ENCODE results near the gene PARP4.

Gene PARP4

DNA sequence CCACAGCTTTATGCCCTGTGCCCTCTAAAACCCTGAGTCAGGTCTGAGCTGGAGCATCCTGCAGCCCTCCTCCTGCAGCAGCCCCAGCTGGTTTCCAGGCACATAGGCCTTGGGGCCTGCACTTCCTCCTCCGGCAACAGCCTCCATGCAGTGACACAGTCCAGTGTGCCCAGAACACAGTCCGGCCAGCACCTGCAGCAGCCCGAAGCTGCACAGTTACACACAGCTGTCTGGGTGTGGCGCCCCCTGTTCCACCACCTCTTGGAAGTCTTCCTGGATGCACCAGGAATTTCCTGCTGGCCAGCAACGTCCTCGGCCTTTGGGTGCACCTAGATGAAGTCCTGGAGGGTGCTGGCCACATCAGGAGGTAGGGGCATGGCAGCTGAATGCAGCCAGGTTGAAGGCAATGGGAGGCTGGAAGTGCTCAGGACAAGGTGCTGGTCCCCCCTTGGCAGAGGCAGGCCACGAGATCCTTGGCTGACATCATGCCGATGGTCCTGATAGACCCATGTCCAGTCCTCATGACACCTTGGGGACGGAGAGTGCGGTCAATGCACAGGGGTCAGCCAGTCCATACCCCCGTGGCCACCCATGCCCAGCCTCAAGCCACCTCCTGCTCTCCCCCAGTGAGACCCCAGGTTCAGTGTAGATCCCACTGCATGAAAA, 27.1 kb upstream of the PARP4 start:
- H4K20me1 ChIP-seq (ENCODE audit: insufficient read depth, low read length): no peaks in the 10 kb centered on the region
- no peak overlapping the region for H2AFZ ChIP-seq (ENCODE audit: low read length)
- no peaks in the 10 kb centered on the region for H3K36me3 ChIP-seq (ENCODE audit: insufficient read depth, low read length)
- no peaks in the 10 kb centered on the region for H3K27me3 ChIP-seq (ENCODE audit: insufficient read depth, low read length)
- H3K9ac ChIP-seq (ENCODE audit: low read length): no peak overlapping the region
- H3K79me2 ChIP-seq (ENCODE audit: insufficient read depth, low read length): no peaks in the 10 kb centered on the region
- H3K9me2 ChIP-seq (ENCODE audit: low read depth, low read length): no peaks in the 10 kb centered on the region
- no peak overlapping the region for H3K27ac ChIP-seq (ENCODE audit: low read depth, low read length, poor library complexity, severe bottlenecking)
- no peak overlapping the region for H3K4me2 ChIP-seq (ENCODE audit: low read length)
- no peak overlapping the region for H3K4me3 ChIP-seq (ENCODE audit: low read depth, low read length, poor library complexity, severe bottlenecking)
- no peaks in the 10 kb centered on the region for H3F3A ChIP-seq (ENCODE audit: insufficient read depth, low read length)
- TF ChIP-seq, protein P1, sequence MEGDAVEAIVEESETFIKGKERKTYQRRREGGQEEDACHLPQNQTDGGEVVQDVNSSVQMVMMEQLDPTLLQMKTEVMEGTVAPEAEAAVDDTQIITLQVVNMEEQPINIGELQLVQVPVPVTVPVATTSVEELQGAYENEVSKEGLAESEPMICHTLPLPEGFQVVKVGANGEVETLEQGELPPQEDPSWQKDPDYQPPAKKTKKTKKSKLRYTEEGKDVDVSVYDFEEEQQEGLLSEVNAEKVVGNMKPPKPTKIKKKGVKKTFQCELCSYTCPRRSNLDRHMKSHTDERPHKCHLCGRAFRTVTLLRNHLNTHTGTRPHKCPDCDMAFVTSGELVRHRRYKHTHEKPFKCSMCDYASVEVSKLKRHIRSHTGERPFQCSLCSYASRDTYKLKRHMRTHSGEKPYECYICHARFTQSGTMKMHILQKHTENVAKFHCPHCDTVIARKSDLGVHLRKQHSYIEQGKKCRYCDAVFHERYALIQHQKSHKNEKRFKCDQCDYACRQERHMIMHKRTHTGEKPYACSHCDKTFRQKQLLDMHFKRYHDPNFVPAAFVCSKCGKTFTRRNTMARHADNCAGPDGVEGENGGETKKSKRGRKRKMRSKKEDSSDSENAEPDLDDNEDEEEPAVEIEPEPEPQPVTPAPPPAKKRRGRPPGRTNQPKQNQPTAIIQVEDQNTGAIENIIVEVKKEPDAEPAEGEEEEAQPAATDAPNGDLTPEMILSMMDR (IDR thresholded peaks at IDR 0.05; ENCODE audit: low read length): no peak
- no peak for TF ChIP-seq EZH2 (IDR thresholded peaks at IDR 0.05; ENCODE audit: borderline replicate concordance, low read length)
- no peaks in the 10 kb centered on the region for H3K9me3 ChIP-seq (ENCODE audit: low read length)
- no peaks in the 10 kb centered on the region for H3K4me1 ChIP-seq (ENCODE audit: insufficient read depth, low read length, severe bottlenecking)

DNA sequence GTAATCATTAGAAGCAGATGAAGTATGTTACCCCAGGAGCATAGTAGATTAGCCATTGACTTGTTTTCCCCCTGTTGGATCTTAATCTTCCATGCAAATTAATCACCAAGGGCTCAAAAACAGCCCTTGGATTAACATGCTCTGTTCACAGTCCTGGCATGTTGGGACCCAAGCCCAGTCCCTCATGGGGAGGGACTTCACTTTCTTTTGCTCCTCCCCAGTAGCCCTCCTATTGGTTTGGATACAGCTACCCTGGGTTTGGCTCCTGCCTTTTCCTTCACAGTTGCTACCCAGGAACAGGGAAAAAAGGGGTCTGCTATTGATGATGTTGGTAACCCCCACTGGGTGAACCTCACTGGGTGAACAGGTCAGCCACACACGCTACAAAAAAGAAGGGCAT, 16.9 kb upstream of the PARP4 start:
- no peaks in the 10 kb centered on the region for H3K36me3 ChIP-seq (ENCODE audit: insufficient read depth, low read length)
- H4K20me1 ChIP-seq (ENCODE audit: insufficient read depth, low read length): no peaks in the 10 kb centered on the region
- H3K79me2 ChIP-seq (ENCODE audit: insufficient read depth, low read length): no peaks in the 10 kb centered on the region
- no peak overlapping the region for H2AFZ ChIP-seq (ENCODE audit: low read length)
- H3K27ac ChIP-seq (ENCODE audit: low read depth, low read length, poor library complexity, severe bottlenecking): no peak overlapping the region
- H3K4me3 ChIP-seq (ENCODE audit: low read depth, low read length, poor library complexity, severe bottlenecking): no peak overlapping the region
- no peaks in the 10 kb centered on the region for H3K9me2 ChIP-seq (ENCODE audit: low read depth, low read length)
- H3K9ac ChIP-seq (ENCODE audit: low read length): no peak overlapping the region
- H3K9me3 ChIP-seq (ENCODE audit: low read length): no peaks in the 10 kb centered on the region
- TF ChIP-seq, protein P1 (IDR thresholded peaks at IDR 0.05; ENCODE audit: low read length): no peak
- no peak for TF ChIP-seq EZH2 (IDR thresholded peaks at IDR 0.05; ENCODE audit: borderline replicate concordance, low read length)
- 0 out of 2 replicates have a peak, but pooled peaks cover under 1% of the 10 kb centered on the region for H3F3A ChIP-seq (ENCODE audit: insufficient read depth, low read length)
- H3K4me1 ChIP-seq (ENCODE audit: insufficient read depth, low read length, severe bottlenecking): no peaks in the 10 kb centered on the region
- no peaks in the 10 kb centered on the region for H3K27me3 ChIP-seq (ENCODE audit: insufficient read depth, low read length)
- no peak overlapping the region for H3K4me2 ChIP-seq (ENCODE audit: low read length)

DNA sequence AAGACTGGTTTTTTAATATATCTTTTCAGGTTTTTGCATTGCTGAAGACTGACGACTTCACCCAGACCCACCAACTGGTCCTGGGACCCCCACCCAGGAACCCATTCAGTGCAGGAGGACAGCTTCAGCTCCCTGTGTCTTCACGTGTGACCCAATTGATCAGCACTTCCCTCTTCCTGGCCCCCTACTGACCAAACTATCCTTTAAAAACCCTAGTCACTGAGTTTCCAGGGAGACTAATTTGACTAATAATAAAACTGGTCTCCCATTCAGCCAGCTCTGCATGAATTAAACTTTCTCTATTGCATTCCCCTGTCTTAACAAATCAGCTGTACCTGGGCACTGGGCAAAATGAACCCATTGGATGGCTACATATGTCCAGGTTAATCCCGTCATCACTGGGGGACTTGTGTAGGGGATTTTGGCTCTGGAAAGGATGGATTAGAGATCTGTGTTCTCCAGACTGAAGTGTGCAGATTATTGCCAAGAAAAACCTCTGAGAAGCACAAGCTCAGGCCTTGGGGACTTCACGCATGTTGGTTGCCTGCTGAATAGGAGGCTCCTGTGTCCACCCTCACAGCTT, 16.3 kb upstream of the PARP4 start:
- Histone ChIP-seq H3K27ac (ENCODE audit: low read depth, low read length, poor library complexity, severe bottlenecking) (no peak overlapping the region), H3K4me3 (ENCODE audit: low read depth, low read length, poor library complexity, severe bottlenecking) (no peak overlapping the region), H2AFZ (ENCODE audit: low read length) (no peak overlapping the region), H3K36me3 (ENCODE audit: insufficient read depth, low read length) (no peaks in the 10 kb centered on the region), H3K27me3 (ENCODE audit: insufficient read depth, low read length) (no peaks in the 10 kb centered on the region), H3K9ac (ENCODE audit: low read length) (no peak overlapping the region), H3K79me2 (ENCODE audit: insufficient read depth, low read length) (no peaks in the 10 kb centered on the region), H4K20me1 (ENCODE audit: insufficient read depth, low read length) (no peaks in the 10 kb centered on the region), H3F3A (ENCODE audit: insufficient read depth, low read length) (0 out of 2 replicates have a peak, but pooled peaks cover 4% of the 10 kb centered on the region), H3K4me1 (ENCODE audit: insufficient read depth, low read length, severe bottlenecking) (no peaks in the 10 kb centered on the region), H3K9me3 (ENCODE audit: low read length) (no peaks in the 10 kb centered on the region), H3K4me2 (ENCODE audit: low read length) (no peak overlapping the region), H3K9me2 (ENCODE audit: low read depth, low read length) (no peaks in the 10 kb centered on the region)
- TF ChIP-seq EZH2 (IDR thresholded peaks at IDR 0.05; ENCODE audit: borderline replicate concordance, low read length): no peak
- TF ChIP-seq, protein P1 (IDR thresholded peaks at IDR 0.05; ENCODE audit: low read length): no peak

Data from OCI-LY1 (cell line).